ENCODE measurements around the gene MBTD1.
"Not testable (repeated sequence)": the region's sequence is repeated elsewhere in the genome, so short reads cannot be mapped to it uniquely, and the experiment has no call there.

The MBTD1 gene

DNA sequence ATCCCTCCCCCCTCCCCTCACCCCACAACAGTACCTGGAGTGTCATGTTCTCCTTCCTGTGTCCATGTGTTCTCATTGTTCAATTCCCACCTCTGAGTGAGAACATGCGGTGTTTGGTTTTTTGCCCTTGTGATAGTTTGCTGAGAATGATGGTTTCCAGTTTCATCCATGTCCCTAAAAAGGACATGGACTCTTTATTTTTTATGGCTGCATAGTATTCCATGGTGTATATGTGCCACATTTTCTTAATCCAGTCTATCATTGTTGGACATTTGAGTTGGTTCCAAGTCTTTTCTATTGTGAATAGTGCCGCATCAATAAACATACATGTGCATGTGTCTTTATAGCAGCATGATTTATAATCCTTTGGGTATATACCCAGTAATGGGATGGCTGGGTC, 34.5 kb upstream of the MBTD1 start:
- H3K4ac ChIP-seq (ENCODE audit: low read depth, low read length); H4K8ac ChIP-seq (ENCODE audit: low read depth, low read length); H3K18ac ChIP-seq (ENCODE audit: low read length); H3K23ac ChIP-seq (ENCODE audit: low read length); H2AFZ ChIP-seq (ENCODE audit: insufficient read depth, low read length, poor library complexity); H3K79me1 ChIP-seq (ENCODE audit: low read length); DNase-seq; H3K4me2 ChIP-seq (ENCODE audit: low read length); H3K4me3 ChIP-seq (ENCODE audit: low read depth, low read length); H2BK5ac ChIP-seq (ENCODE audit: low read depth, low read length, poor library complexity); H3K79me2 ChIP-seq (ENCODE audit: control insufficient read depth, insufficient read depth, low read length, poor library complexity); H3K4me1 ChIP-seq (ENCODE audit: control insufficient read depth in 1 of 2, insufficient read depth in 2 of 2, low read length in 2 of 2); H2BK120ac ChIP-seq (ENCODE audit: insufficient read depth, low read length, poor library complexity); H3K9me3 ChIP-seq (ENCODE audit: insufficient read depth, low read depth, low read length); H3K27me3 ChIP-seq (ENCODE audit: insufficient read depth, low read length); H2BK12ac ChIP-seq (ENCODE audit: low read length); H3K27ac ChIP-seq (ENCODE audit: low read depth, low read length); H3K9ac ChIP-seq (ENCODE audit: low read length); H4K12ac ChIP-seq (ENCODE audit: low read depth, low read length); H3K14ac ChIP-seq (ENCODE audit: low read length); H4K91ac ChIP-seq (ENCODE audit: low read depth, low read length); H3K36me3 ChIP-seq (ENCODE audit: control insufficient read depth in 1 of 2, insufficient read depth in 2 of 2, low read length in 2 of 2); H2AK5ac ChIP-seq (ENCODE audit: low read length): not testable (repeated sequence)
- WGBS (ENCODE audit: extremely low coverage, insufficient coverage, insufficient read length): no CpG with 5 or more reads among the region's 2 CpGs

- Histone ChIP-seq H3K4ac (ENCODE audit: low read depth, low read length) (no peak overlapping the region), H3K79me1 (ENCODE audit: low read length) (no peaks in the 10 kb centered on the region), H3K27ac (ENCODE audit: low read depth, low read length) (no peak overlapping the region), H2BK12ac (ENCODE audit: low read length) (no peak overlapping the region), H3K4me1 (ENCODE audit: control insufficient read depth in 1 of 2, insufficient read depth in 2 of 2, low read length in 2 of 2) (no peaks in the 10 kb centered on the region), H2AK5ac (ENCODE audit: low read length) (no peak overlapping the region), H3K4me3 (ENCODE audit: low read depth, low read length) (no peak overlapping the region), H3K79me2 (ENCODE audit: control insufficient read depth, insufficient read depth, low read length, poor library complexity) (no peaks in the 10 kb centered on the region), H2BK120ac (ENCODE audit: insufficient read depth, low read length, poor library complexity) (no peak overlapping the region), H3K18ac (ENCODE audit: low read length) (no peak overlapping the region), H4K12ac (ENCODE audit: low read depth, low read length) (no peak overlapping the region), H2AFZ (ENCODE audit: insufficient read depth, low read length, poor library complexity) (no peak overlapping the region), H3K14ac (ENCODE audit: low read length) (no peak overlapping the region), H3K4me2 (ENCODE audit: low read length) (no peak overlapping the region), H4K8ac (ENCODE audit: low read depth, low read length) (no peak overlapping the region), H3K27me3 (ENCODE audit: insufficient read depth, low read length) (no peaks in the 10 kb centered on the region), H3K9me3 (ENCODE audit: insufficient read depth, low read depth, low read length) (no peaks in the 10 kb centered on the region), H3K9ac (ENCODE audit: low read length) (no peak overlapping the region), H3K36me3 (ENCODE audit: control insufficient read depth in 1 of 2, insufficient read depth in 2 of 2, low read length in 2 of 2) (peaks cover 8 to 19% of the 10 kb centered on the region in 2 experiments), H3K23ac (ENCODE audit: low read length) (no peak overlapping the region), H4K91ac (ENCODE audit: low read depth, low read length) (no peak overlapping the region), H2BK5ac (ENCODE audit: low read depth, low read length, poor library complexity) (no peak overlapping the region)
- no peak for DNase-seq
- WGBS (ENCODE audit: extremely low coverage, insufficient coverage, insufficient read length): no CpG with 5 or more reads among the region's 2 CpGs
Observed at GRCh38 chr17:51289696-51290111, 29.9 kb upstream of the MBTD1 start.

- H2AK5ac ChIP-seq (ENCODE audit: low read length): no peak overlapping the region
- H3K79me2 ChIP-seq (ENCODE audit: control insufficient read depth, insufficient read depth, low read length, poor library complexity): no peaks in the 10 kb centered on the region
- no peak overlapping the region for H2BK5ac ChIP-seq (ENCODE audit: low read depth, low read length, poor library complexity)
- H3K79me1 ChIP-seq (ENCODE audit: low read length): no peaks in the 10 kb centered on the region
- no peak overlapping the region for H3K27ac ChIP-seq (ENCODE audit: low read depth, low read length)
- H4K8ac ChIP-seq (ENCODE audit: low read depth, low read length): no peak overlapping the region
- no peak overlapping the region for H2AFZ ChIP-seq (ENCODE audit: insufficient read depth, low read length, poor library complexity)
- H3K4me1 ChIP-seq (ENCODE audit: control insufficient read depth in 1 of 2, insufficient read depth in 2 of 2, low read length in 2 of 2): no peaks in the 10 kb centered on the region
- H2BK120ac ChIP-seq (ENCODE audit: insufficient read depth, low read length, poor library complexity): no peak overlapping the region
- H3K9me3 ChIP-seq (ENCODE audit: insufficient read depth, low read depth, low read length): no peaks in the 10 kb centered on the region
- H3K4ac ChIP-seq (ENCODE audit: low read depth, low read length): no peak overlapping the region
- no peak overlapping the region for H3K23ac ChIP-seq (ENCODE audit: low read length)
- H3K18ac ChIP-seq (ENCODE audit: low read length): no peak overlapping the region
- H3K4me3 ChIP-seq (ENCODE audit: low read depth, low read length): no peak overlapping the region
- no peak overlapping the region for H2BK12ac ChIP-seq (ENCODE audit: low read length)
- no peak overlapping the region for H3K9ac ChIP-seq (ENCODE audit: low read length)
- no peaks in the 10 kb centered on the region for H3K27me3 ChIP-seq (ENCODE audit: insufficient read depth, low read length)
- no CpG with 5 or more reads among the region's 1 CpG for WGBS (ENCODE audit: extremely low coverage, insufficient coverage, insufficient read length)
- no peak overlapping the region for H4K91ac ChIP-seq (ENCODE audit: low read depth, low read length)
- DNase-seq: no peak
- H3K36me3 ChIP-seq (ENCODE audit: control insufficient read depth in 1 of 2, insufficient read depth in 2 of 2, low read length in 2 of 2): peaks cover 14 to 22% of the 10 kb centered on the region in 2 experiments
- H3K4me2 ChIP-seq (ENCODE audit: low read length): no peak overlapping the region
- H4K12ac ChIP-seq (ENCODE audit: low read depth, low read length): no peak overlapping the region
- H3K14ac ChIP-seq (ENCODE audit: low read length): no peak overlapping the region
Observed at GRCh38 chr17:51287412-51287811, 27.6 kb upstream of the MBTD1 start.

DNA sequence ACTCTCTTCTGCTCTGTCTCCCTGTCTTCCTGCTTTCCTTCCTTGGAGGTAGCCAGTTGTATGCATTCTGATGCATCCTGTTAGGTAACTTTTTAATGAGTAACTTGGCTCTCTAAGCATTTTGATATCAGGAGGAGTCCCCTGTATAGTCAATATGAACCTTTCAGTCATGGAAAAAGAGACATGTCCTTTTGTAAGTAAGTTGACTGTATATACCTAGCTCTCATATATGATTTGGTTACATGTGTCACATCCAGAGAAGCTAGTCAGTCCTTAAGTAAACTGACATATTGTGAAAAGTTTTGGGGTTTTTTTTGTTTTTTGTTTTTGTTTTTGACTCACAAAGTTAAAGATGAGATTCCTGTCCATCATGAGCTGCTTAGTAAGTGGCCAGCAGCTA, 19.3 kb upstream of the MBTD1 start:
- no peak overlapping the region for H3K18ac ChIP-seq (ENCODE audit: low read length)
- H4K8ac ChIP-seq (ENCODE audit: low read depth, low read length): no peak overlapping the region
- no peak overlapping the region for H3K4me2 ChIP-seq (ENCODE audit: low read length)
- no peak overlapping the region for H3K27ac ChIP-seq (ENCODE audit: low read depth, low read length)
- H3K9ac ChIP-seq (ENCODE audit: low read length): no peak overlapping the region
- H3K23ac ChIP-seq (ENCODE audit: low read length): no peak overlapping the region
- no peak overlapping the region for H2AFZ ChIP-seq (ENCODE audit: insufficient read depth, low read length, poor library complexity)
- H2AK5ac ChIP-seq (ENCODE audit: low read length): no peak overlapping the region
- H3K4ac ChIP-seq (ENCODE audit: low read depth, low read length): no peak overlapping the region
- H3K4me3 ChIP-seq (ENCODE audit: low read depth, low read length): no peak overlapping the region
- H4K12ac ChIP-seq (ENCODE audit: low read depth, low read length): no peak overlapping the region
- H2BK120ac ChIP-seq (ENCODE audit: insufficient read depth, low read length, poor library complexity): no peak overlapping the region
- peaks cover 22 to 30% of the 10 kb centered on the region in 2 experiments for H3K36me3 ChIP-seq (ENCODE audit: control insufficient read depth in 1 of 2, insufficient read depth in 2 of 2, low read length in 2 of 2)
- no peak for DNase-seq
- no peak overlapping the region for H2BK12ac ChIP-seq (ENCODE audit: low read length)
- H3K14ac ChIP-seq (ENCODE audit: low read length): no peak overlapping the region
- H3K9me3 ChIP-seq (ENCODE audit: insufficient read depth, low read depth, low read length): no peaks in the 10 kb centered on the region
- no peaks in the 10 kb centered on the region for H3K79me1 ChIP-seq (ENCODE audit: low read length)
- no peaks in the 10 kb centered on the region for H3K79me2 ChIP-seq (ENCODE audit: control insufficient read depth, insufficient read depth, low read length, poor library complexity)
- H3K4me1 ChIP-seq (ENCODE audit: control insufficient read depth in 1 of 2, insufficient read depth in 2 of 2, low read length in 2 of 2): no peaks in the 10 kb centered on the region
- no peaks in the 10 kb centered on the region for H3K27me3 ChIP-seq (ENCODE audit: insufficient read depth, low read length)
- no peak overlapping the region for H2BK5ac ChIP-seq (ENCODE audit: low read depth, low read length, poor library complexity)
- H4K91ac ChIP-seq (ENCODE audit: low read depth, low read length): no peak overlapping the region
